Neural cell (in vitro differentiated cells): ENCODE measurements around the gene CRP.

Experiments used
- EZH2 ChIP-seq: fragments of 200-600, 300-800 bp; shearing (Covaris generic), sonication (generic); IDR thresholded peaks from 2 replicates; pipeline ENCODE4 v1.6.1; 2014; ENCODE audit warnings: antibody characterized with exemption, low read length, borderline replicate concordance, mild to moderate bottlenecking; ENCODE audit not compliant: insufficient read depth, poor library complexity, severe bottlenecking
- MXI1 ChIP-seq: fragments of 450-650 bp; conservative IDR thresholded peaks from 2 replicates; pipeline ENCODE4 v1.6.1; 2014; ENCODE audit warnings: antibody characterized with exemption, mild to moderate bottlenecking; ENCODE audit not compliant: poor library complexity, severe bottlenecking
- REST ChIP-seq: IDR thresholded peaks from 2 replicates; pipeline ENCODE4 v1.6.1; 2012; ENCODE audit warnings: borderline replicate concordance
- SMC3 ChIP-seq: fragments of 450-650 bp; conservative IDR thresholded peaks from 2 replicates; pipeline ENCODE4 v1.6.1; 2014; ENCODE audit warnings: antibody characterized with exemption, mild to moderate bottlenecking, moderate library complexity; ENCODE audit not compliant: poor library complexity
- TAF1 ChIP-seq: IDR thresholded peaks from 2 replicates; pipeline ENCODE4 v1.6.1; 2012; ENCODE audit warnings: low read depth
- TF ChIP-seq, protein P1 (sequence below): fragments of 450-650 bp; IDR thresholded peaks from 2 replicates; pipeline ENCODE4 v1.5.1; 2014; ENCODE audit warnings: antibody characterized with exemption, mild to moderate bottlenecking, moderate library complexity; ENCODE audit not compliant: poor library complexity, severe bottlenecking

DNA sequence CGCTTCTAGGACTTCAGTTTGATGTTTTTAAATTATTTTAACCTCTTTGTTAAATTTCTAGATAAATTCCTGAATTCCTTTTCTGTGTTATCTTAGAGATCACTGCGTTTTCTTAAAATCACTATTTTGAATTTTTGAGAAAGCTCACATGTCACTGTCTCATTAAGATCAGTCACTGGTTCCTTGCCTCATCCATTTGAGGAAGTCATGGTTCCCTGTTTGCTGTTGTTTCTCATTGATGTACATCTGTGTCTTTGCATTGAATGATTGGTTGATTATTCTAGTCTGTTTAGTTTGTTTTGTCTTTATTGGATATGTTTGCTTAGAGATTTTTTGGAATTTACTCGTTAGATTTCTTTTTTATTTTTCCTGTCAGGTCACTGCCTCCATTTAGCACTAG is 50.1 kb downstream of the CRP start:
- TF ChIP-seq, protein P1, sequence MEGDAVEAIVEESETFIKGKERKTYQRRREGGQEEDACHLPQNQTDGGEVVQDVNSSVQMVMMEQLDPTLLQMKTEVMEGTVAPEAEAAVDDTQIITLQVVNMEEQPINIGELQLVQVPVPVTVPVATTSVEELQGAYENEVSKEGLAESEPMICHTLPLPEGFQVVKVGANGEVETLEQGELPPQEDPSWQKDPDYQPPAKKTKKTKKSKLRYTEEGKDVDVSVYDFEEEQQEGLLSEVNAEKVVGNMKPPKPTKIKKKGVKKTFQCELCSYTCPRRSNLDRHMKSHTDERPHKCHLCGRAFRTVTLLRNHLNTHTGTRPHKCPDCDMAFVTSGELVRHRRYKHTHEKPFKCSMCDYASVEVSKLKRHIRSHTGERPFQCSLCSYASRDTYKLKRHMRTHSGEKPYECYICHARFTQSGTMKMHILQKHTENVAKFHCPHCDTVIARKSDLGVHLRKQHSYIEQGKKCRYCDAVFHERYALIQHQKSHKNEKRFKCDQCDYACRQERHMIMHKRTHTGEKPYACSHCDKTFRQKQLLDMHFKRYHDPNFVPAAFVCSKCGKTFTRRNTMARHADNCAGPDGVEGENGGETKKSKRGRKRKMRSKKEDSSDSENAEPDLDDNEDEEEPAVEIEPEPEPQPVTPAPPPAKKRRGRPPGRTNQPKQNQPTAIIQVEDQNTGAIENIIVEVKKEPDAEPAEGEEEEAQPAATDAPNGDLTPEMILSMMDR: no peak
- TF ChIP-seq MXI1: no peak
- no peak for TF ChIP-seq TAF1
- no peak for TF ChIP-seq EZH2
- no peak for TF ChIP-seq SMC3
- TF ChIP-seq REST: no peak
